Fibroblast of skin of scalp (primary cell): ENCODE measurements around the gene C1S. TPM values are rescaled to one million over a fixed set of nuclear protein-coding genes. Genes with fewer than 3 reads are reported as not detected.
"Not testable (repeated sequence)": the region's sequence is repeated elsewhere in the genome, so short reads cannot be mapped to it uniquely, and the experiment has no call there.

Source experiments
- DNase-seq: peaks from one replicate; pipeline ENCODE4 v3.0.0-alpha.2; 2013
- polyA plus RNA-seq, 2 experiments: library from polyadenylated mRNA; unstranded; fragments of 120-200 nt; gene quantifications; one replicate each; pipeline ENCODE4 v1.2.1, GENCODE V29; 2013; ENCODE audit not compliant: insufficient read length in 2 of 2

C1S gene
- 77.7 TPM for polyA plus RNA-seq (2013, experiment 1 of 2; ENCODE audit: insufficient read length)
- 83.1 TPM for polyA plus RNA-seq (2013, experiment 2 of 2; ENCODE audit: insufficient read length)

- peak; percentile 98 for DNase-seq
Observed at GRCh38 chr12:7060353-7060954, at the start of gene C1S. Gene C1S (plus strand): TSS chr12:7060718. CDS start chr12:7061913, 1,195 bp downstream.

- DNase-seq, result not testable (repeated sequence)
Observed at GRCh38 chr12:7011398-7011797, 49.1 kb upstream of the C1S start.

- DNase-seq, result no peak
Observed at GRCh38 chr12:7012024-7012607, 48.4 kb upstream of the C1S start.

GRCh38 chr12:7013101-7013500 is 47.4 kb upstream of the C1S start:
- no peak for DNase-seq

- no peak for DNase-seq
Observed at GRCh38 chr12:7015555-7016370, 44.8 kb upstream of the C1S start.

GRCh38 chr12:7016958-7017571 is 43.5 kb upstream of the C1S start:
- DNase-seq, result no peak

- peak; percentile 61 for DNase-seq
Observed at GRCh38 chr12:7017870-7018349, 42.6 kb upstream of the C1S start.

- DNase-seq, result peak; percentile 95
Observed at GRCh38 chr12:7018350-7019042, 42.0 kb upstream of the C1S start, which contains the start of gene LPCAT3. Gene LPCAT3 (minus strand): TSS chr12:7018476. CDS start chr12:7018424, 52 bp downstream.

- no peak for DNase-seq
Observed at GRCh38 chr12:7019043-7019569, 41.4 kb upstream of the C1S start.

GRCh38 chr12:7021956-7022355 is 38.6 kb upstream of the C1S start:
- no peak for DNase-seq

GRCh38 chr12:7023114-7023513 is 37.4 kb upstream of the C1S start:
- DNase-seq, result no peak

GRCh38 chr12:7026854-7027253 is 33.7 kb upstream of the C1S start:
- DNase-seq, result no peak

- DNase-seq, result no peak
Observed at GRCh38 chr12:7031306-7031705, 29.2 kb upstream of the C1S start.

GRCh38 chr12:7032990-7033389 is 27.5 kb upstream of the C1S start:
- no peak for DNase-seq

- DNase-seq, result no peak
Observed at GRCh38 chr12:7034464-7034863, 26.1 kb upstream of the C1S start.

GRCh38 chr12:7035463-7035862 is 25.1 kb upstream of the C1S start:
- no peak for DNase-seq

- DNase-seq, result not testable (repeated sequence)
Observed at GRCh38 chr12:7037411-7037810, 23.1 kb upstream of the C1S start.

- DNase-seq, result no peak
Observed at GRCh38 chr12:7038591-7038990, 21.9 kb upstream of the C1S start.

GRCh38 chr12:7039403-7039802 is 21.1 kb upstream of the C1S start:
- no peak for DNase-seq

GRCh38 chr12:7042842-7043241 is 17.7 kb upstream of the C1S start:
- peak; percentile 52 for DNase-seq

- DNase-seq, result no peak
Observed at GRCh38 chr12:7045913-7046312, 14.6 kb upstream of the C1S start.
